Measurements from ENCODE around the gene ANKRD11.
A peak's percentile ranks its signal among the peaks of the same experiment; 100 is the strongest.

Gene ANKRD11

DNA sequence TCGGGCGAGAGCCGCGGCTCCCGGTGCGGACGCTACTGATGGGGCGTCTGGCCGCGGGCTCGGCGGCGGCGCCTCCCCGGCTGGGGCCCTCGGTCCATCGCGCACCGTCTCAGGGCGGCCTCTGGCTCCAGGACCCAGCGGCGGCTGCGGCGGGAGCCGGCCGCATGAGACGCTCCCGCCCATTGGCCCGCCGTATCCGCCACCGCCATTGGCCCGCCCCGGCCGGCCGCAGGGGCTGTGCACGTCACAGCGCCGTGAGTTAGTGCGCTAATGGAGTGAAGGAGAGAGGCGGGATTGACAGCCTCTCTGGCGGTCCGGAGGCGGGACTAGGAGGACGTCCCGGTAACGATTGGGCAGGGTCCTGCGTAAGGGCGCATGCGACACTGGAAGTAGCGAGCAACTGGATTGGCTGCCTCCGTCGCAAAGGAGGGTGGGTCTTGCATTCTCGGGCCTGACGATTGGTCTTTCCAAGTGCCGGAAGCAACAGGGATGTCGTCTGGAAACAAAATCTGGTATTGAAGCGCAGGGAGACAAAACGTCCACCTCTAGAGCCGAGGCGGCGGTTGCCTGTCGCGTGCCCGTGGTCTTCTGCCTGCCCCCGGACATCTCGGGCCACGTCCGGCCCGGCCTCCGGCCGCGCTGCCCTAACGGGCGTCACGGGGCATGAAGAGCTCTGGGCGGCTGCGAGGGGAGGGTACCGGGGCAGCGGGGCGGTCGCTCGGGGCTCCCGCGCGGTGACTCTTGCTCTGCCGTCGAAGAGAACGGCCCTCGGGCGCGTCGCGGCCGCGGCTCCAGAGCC, at the start of gene ANKRD11:
Gene ANKRD11 (minus strand): TSS at position 123 of the 799 bp plus-strand sequence. CDS start 173,542 bp downstream, outside the sequence.
- FAIRE-seq, result peak; percentile 96

DNA sequence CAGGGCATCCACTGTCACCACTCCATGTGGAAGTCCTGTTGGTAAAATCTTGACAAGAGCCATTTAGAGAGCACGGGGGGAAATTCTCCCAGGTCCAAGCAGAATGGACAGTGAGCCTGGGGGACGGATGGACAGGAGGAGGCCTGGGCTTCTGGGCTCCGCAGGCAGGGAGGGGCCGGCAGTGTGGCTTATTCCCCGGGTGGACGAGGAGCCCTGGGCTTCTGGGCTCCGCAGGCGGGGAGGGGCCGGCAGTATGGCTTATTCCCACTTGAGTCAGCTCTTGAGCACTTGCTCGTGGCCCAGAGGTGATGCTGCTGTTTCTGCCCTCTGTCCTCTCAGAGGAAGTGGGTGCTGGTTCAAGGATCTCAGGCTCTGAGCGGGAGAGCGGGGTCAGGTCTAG, 47.9 kb upstream of the ANKRD11 start:
- no peak for FAIRE-seq

DNA sequence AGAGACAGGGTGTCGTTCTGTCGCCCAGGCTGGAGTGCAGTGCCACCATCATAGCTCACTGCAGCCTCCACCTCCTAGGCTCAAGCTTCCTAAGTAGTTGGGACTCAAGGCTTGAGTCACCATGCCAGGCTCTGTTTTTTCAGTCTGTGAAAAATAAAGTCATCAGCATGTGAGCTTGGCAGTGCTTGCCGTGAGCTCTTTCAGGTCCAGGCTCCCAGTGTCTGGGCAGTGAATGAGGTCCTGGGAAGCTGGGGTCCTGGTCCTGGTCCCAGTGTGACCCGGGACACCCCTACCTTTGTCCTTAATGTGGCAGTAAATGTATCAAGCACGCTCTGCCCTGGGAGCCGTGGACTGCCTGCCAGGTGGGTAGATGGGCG, 47.2 kb upstream of the ANKRD11 start:
- FAIRE-seq, result no peak

DNA sequence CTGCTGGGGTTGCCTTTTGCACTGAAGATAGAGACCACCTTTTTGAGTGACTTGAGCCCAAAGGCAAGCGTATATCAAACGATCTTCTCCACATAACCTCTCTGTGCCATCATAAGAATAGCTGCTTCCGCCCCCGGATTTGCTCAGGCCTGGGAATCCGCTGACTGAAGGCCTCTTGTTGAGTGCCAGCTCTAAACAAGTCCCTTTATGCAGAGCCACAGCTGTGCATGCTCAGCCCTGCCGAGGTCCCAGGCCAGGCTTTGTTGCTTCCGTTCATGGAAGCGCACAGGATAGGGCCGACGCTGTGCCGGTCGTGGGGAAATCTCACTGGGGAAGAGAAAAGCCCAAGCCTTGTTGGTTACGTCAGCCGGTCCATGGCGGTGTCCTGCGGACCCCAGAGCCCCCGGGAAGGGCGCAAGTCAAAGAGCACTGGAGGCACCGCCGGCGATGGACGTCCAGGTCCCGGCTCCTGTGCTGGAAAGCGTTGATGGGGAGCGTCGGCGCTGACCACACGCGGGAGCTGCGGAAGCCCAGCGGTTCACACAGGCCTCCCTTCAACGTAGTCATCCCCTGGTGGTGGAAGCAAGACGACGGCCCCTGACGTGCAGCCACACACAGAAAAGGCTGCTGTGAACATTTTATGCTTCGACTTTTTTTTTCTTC, 46.7 kb upstream of the ANKRD11 start:
- FAIRE-seq, result no peak

DNA sequence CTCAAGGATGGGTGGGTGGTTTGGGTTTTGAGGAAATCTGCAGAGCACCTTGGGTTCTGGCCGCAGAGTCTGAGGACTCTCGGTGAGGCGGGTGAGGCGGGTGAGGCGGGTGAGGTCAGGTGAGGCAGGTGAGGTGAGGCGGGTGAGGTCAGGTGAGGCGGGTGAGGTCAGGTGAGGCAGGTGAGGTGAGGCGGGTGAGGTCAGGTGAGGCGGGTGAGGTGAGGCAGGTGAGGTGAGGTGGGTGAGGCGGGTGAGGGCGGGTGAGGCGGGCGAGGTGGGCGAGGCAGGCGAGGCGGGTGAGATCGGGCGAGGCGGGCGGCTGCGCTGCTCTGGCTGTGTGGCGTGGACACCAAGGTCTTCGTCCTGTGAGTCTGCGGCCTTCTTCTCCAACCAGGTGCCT, 46.0 kb upstream of the ANKRD11 start:
- FAIRE-seq, result no peak

DNA sequence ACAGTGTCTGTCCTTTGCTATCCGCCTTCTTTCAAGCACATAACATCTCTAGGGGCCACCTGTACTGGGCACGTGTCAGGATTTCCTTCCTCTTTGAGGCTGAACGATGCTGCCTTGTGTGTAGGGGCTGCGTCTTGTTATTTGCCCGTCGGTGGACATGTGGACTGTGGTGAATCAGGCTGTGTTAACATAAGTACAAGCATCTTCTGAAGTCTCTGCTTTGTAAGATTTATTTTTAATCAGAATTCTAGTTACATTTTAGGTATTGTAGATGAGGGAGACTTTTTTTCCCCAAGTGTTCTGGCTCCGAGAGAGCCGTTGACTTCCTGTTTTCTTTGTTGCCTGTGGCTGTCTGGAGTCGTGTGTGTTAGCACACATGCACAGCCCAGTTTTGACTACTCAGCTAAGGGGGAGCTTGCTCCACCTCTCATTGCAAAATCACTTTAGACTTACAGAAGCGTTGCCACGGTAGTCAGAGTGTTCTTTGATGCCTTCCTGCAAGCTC, 43.9 kb upstream of the ANKRD11 start:
- no peak for FAIRE-seq

DNA sequence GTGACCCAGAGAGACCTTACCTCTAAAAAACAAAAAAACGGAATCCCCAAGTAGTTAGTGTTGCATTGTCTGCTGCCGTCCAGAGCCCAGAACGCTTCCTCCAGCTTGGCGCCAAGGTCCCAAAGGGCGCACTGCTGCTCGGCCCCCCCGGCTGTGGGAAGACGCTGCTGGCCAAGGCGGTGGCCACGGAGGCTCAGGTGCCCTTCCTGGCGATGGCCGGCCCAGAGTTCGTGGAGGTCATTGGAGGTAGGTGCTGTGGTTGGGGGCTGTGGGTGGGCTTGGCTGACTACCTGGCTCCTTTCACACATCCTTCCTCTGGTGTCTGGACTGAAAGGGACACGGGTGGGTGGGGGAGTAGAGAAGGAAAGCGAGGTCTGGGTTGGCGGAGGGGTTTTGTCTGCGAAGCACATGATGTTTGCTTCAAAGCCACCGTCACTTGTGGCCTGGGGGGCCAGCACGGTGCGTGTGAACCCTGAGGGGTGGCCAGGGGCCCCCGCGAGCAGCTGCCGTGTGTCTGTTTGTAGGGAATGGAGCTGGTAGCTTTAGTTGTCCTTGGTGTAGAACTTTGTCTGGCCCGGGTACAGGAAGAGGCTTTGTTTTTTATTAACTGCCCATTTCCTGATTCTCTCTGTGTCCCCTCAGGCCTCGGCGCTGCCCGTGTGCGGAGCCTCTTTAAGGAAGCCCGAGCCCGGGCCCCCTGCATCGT, 41.6 kb upstream of the ANKRD11 start:
- FAIRE-seq, result no peak

DNA sequence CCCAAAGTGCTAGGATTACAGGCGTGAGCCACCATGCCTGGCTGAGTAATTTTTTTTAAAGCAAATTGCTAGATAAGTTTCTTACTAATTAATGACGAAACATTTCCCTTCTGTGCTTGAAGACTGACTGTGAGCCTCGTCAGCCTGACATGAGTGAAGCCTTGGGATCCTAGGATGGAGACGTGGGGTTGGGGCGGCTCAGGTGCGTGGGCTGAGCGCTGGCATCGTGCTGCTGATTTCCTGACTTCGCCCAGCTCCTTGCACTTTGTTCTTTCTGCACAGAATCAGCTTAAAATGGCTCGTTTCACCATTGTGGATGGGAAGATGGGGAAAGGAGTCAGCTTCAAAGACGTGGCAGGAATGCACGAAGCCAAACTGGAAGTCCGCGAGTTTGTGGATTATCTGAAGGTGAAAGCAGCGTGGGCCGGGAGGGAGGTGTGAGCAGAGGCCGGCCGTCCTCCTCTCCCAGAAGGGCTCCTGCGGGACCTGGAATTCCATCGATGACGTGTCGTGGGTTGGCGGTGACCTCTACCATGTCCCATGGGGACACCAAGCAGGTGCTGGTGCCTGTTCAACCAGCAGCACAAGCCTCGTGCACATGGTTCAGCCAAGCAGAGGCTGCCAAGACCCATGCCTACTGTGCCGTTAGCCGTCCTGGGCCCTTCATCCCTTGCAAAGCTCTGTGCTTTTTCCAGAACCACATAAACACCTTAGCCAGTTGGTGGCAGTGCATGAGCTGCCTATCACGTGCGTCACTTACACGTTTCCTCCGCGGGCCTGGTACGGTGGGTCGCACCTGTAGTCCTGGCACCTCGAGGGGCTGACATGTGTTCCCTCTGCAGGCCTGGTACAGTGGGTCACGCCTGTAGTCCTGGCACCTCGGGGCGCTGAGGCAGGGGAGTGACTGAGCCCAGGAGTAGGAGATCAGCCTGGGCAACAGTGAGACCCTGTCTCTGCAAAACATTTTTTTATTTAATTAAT, 40.3 kb upstream of the ANKRD11 start:
- no peak for FAIRE-seq

DNA sequence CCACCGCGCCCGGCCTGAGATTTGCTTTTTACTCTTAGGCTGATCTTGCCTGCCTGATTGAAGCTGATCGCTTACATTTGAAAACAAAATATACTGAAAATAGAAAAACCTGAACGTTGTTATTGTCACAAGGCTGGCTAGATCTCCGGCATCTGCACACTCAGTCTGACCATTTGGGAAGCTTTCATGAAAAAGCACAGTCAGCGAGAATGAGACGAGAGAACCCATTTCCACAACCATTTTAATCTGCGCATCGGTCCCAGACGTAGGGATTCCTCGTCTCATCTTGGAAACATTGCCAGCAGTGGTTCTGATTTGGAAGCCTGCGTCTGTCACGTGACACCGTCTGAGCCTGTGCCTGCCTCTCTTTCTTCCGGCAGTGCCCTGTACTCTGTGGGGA, 38.7 kb upstream of the ANKRD11 start:
- FAIRE-seq, result no peak

DNA sequence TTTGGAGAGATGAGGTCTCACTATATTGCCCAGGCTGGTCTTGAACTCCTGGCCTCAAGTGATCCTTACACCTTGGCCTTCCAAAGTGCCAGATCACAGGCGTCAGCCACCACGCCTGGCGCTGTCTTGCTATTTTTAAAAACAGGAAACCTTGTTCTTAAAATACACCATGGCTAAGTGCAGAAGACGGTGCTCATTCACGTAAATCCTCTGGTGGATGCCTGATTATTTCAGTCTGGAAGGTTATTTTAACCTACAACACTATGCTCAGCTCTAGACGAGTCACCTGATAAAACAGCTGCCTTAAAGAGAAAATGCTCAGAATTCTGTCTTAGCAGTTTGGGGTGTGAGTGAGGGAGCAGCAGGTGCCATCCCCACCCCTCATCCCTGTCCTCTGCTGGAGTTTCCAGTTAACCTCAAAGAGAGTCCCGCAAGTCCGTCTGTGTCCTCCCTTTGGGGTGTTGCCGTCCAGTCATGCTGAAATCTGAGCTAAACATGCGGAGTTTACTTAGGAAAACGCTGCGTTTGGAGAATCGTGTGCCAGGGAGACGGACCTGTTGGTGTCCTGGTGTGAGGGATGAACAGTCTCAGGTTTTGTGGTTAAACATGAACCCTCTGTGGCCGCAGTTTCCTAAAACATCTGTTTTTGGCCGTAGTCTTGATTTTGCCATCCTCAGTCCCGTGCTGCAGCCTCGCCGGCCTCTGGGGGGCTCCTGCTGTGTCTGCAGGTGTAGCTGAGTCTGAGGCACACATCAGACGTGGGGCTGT, 35.0 kb upstream of the ANKRD11 start:
- no peak for FAIRE-seq

DNA sequence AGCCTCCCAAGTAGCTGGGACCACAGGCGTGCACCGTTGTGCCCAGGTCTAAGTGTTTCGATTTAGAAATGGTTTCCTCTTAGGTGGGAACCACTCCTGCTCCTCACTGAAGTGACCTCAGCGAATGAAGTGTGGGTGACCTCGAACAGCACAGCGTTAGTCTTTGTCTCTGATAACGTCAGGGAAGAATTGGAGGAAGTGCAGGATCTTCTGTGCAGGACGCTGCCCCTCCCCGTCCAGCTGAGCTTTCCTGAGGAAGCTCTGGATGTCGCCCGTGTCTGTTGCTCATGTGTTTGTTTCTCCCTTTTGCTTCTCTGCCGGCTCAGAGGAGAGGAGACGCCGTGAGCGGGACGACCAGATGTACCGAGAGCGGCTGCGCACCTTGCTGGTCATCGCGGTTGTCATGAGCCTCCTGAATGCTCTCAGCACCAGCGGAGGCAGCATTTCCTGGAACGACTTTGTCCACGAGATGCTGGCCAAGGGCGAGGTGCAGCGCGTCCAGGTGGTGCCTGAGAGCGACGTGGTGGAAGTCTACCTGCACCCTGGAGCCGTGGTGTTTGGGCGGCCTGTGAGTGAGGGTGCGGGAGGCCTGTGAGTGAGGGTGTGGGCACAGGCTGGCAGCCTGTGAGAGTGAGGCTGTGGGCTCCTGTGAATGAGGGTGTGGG, 33.5 kb upstream of the ANKRD11 start:
- no peak for FAIRE-seq

DNA sequence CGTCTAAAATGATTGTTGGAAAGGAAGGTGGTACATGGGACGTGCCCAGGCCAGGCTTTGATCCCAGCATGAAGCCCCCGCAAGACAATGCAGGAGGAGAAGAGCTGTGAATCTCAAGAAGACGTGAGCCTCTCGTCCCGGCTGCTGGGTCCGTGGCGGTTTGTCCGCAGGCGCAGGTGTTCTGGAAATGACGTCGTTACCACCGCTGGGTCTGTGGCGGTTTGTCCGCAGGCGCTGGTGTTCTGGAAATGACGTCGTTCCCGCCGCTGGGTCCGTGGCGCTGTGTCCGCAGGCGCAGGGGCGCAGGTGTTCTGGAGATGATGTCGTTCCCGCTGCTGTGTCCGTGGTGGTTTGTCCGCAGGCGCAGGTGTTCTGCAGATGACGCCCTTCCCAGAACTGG, 31.9 kb upstream of the ANKRD11 start:
- FAIRE-seq, result no peak

DNA sequence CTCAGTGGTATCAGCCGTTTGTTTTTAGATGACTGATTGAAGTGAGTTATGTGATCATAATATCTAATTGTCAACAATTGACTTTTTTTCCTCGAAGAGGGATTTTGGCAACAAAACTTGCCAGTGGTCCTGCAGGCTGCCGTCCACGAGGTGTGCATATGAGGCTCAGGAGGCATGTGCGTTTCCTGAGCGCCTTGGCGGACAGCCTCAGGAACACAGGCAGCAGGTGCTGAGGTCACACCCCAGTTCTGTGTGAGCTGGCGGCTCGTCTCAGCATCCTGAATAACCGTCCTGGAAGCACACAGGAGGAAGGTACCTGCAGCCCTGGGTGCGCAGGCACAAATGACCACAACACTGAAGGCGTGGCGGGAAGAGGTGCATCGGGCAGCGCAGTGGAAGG, 29.5 kb upstream of the ANKRD11 start:
- no peak for FAIRE-seq

DNA sequence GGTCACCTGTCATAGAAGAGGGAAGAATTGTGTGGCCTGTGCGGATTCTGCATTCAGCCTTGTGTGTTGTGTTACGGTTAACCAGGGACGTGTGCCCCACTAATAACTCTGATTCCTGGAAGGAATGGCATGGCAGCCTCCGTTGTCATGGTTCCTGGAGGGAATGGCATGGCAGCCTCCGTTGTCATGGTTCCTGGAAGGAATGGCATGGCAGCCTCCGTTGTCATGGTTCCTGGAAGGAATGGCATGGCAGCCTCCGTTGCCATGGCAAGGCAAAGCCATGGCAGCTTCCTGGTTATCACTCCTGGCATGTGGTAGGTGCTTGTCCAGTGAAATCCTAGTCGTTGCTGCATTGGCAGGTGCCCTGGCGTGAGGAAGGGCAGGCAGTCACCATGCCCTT, 26.8 kb upstream of the ANKRD11 start:
- FAIRE-seq, result no peak

DNA sequence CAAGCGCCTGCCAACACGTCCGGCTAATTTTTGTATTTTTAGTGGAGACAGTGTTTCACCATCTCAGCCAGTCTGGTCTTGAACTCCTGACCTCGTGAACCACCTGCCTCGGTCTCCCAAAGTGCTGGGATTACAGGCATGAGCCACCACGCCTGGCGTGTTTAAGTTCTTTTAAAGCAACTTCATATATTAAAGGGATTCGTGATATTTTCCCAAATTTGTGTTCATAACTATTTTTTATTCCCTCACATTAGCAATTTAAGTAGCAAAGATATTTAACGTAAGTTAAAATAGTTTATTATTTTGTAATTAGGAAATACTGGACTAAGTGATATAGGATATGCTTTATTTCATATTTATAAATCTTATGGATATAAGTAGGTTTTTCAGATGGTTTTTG, 22.1 kb upstream of the ANKRD11 start:
- no peak for FAIRE-seq

DNA sequence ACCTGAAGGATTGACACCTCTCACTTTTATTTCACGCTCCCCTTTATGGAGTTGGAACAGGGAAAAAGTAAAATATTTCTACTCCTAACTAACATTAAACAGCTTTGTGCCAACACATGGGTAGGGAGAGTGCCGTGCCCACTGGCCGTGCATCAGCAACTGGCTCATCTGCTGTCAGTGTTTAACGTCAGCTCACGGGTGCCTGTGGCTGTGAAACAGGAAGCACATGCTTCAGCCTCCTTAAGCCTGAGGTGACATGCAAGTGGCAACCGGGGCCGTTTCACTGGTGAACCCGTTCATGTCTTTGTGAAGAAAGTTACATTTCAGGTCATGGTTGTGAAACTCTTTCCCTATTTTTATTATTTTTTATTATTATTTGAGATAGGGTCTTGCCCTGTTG, 21.0 kb upstream of the ANKRD11 start:
- FAIRE-seq, result no peak

DNA sequence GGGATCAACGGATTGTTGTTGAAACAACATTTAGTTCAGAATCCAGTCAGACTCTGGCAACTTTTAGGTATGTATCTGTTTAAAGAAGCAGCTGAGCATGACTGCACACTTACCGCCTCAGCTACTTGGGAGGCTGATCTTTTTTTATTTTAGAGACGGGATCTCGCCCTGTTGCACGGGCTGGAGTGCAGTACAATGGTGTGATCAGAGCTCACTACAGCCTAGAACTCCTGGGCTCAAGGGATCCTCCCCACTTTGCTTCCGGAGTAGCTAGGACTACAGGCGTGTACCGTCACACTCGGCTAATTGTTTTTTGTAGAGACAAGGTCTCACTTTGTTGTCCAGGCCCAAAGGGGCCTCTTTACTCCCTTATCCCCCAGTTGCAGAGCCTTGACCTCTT, 20.2 kb upstream of the ANKRD11 start:
- FAIRE-seq, result no peak

DNA sequence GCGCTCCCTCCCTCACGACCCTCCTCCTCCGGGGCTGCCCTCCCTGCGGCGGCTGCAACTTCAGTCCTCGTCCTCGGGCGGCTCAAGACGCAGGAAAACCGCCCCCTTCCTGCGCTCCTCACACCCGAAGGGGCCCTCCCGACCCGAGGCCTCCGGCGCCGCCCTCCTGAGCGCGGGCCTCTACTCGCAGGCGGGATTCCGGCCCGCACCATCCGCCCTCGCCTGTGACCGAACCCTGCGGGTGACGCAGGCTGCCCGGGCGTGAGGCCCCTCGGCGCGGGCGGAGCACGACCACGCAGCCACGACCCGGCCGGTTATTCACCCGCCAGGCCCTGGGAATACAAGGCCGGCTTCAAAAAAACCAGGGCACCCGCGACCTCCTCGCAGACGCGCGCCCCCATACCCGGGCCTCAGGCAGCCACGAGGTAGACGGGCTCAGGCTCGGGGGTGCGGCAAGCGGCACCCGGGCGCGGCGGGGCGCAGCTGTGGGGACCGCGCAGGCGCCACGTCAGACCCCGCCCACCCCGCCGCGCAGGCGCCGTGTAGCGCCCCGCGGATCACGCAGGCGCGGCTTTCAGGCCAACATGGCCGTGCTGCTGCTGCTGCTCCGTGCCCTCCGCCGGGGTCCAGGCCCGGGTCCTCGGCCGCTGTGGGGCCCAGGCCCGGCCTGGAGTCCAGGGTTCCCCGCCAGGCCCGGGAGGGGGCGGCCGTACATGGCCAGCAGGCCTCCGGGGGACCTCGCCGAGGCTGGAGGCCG, 17.7 kb upstream of the ANKRD11 start, which contains the start of gene SPG7:
Gene SPG7 (plus strand): TSS at position 570 of the 757 bp plus-strand sequence. CDS start 15 bp downstream, at position 585.
- no peak for FAIRE-seq

DNA sequence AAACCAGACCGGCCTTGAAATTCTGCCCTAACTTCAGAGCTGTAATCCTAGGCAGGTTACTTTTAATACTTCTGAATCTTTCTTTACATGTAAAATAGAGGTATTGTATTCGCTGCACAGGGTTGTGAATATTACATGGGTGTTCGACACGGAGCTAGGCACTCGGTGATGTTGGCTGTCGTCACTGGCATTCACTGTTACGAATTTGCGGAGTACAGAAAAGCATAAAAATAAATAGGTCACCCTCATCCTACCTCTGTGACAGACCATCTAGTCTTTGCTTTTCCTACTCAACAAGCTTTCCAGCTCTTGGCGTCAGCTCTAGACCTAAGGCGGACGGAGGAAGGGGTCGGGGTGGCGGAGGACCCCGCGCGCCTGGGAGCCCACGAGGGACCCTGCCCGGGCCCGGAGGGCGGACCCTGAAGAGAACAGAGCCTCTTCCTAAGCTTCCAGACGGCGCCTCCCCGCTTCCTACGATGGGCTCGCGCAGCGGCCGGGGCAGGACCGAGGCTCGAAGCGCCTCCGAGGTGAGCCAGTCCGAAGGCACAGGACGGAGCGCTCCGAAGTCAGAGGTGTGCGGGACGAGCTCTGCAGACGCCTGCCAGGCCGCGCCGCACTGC, 17.0 kb upstream of the ANKRD11 start:
- no peak for FAIRE-seq

DNA sequence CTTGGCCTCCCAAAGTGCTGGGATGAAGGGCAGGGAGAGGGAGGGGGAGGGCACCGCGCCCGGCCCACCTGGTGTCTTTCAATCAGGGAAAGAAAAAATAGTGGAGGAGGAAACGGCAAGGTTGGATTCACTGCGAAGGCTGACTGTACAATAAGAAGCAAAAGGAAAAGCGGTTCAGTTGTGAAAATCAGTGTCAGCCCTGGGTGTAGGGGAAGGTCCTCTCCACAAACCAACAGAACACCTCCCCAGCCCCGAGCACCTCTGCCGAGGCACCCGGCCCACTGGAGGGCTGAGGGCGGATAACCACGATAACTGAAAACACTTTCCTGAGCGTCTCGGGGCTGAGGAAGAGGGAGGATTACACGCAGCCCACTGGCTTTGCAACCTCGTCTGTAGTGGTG, 16.4 kb upstream of the ANKRD11 start:
- FAIRE-seq, result no peak
